HepG2 (cell line): ENCODE measurements around the gene NKAIN4. TPM values are rescaled to one million over a fixed set of nuclear protein-coding genes. Genes with fewer than 3 reads are reported as not detected.

Experiments
- ATAC-seq: fragments of 200-7000 bp; cut with Tn5 transposase; 3 replicates; pipeline ENCODE4 v1.9.1; 2020; ENCODE audit warnings: mild to moderate bottlenecking, moderate library complexity
- BruUV-seq: library from RNA; stranded (reverse); fragments of 400-500 nt; replicated peaks from 2 replicates; lab custom pipeline; 2021; lab: Mats Ljungman, UMichigan
- CTCF ChIA-PET: fragments of 300-600 bp; formaldehyde crosslinking; extraction: SDS; loops from one replicate; lab custom pipeline; 2021; ENCODE audit warnings: low total read pairs, inconsistent platforms, low intra/inter-chr PET ratio; lab: Yijun Ruan, JAX
- POLR2A ChIA-PET: fragments of 350-600 bp; sonication (Branson Sonifier 250); formaldehyde crosslinking; loops from one replicate; lab custom pipeline; 2020; ENCODE audit warnings: antibody characterized with exemption, inconsistent platforms; lab: Yijun Ruan, JAX
- DNase-seq: peaks from one replicate; pipeline ENCODE4 v3.0.0-alpha.2; 2015; ENCODE audit warnings: low spot score
- FAIRE-seq: peaks from 3 replicates; lab custom pipeline; 2011; peaks lifted over from hg19 to GRCh38; lab: Jason Lieb, UNC
- H2AFZ ChIP-seq: one replicate; pipeline ENCODE4 v1.6.1; 2011; ENCODE audit warnings: low read length, inconsistent platforms
- H3K27ac ChIP-seq: fragments of 300-600 bp; 3 replicates; pipeline ENCODE4 v1.8.0; 2011; ENCODE audit warnings: mixed run types, mild to moderate bottlenecking, mixed read lengths, low read length, inconsistent platforms; ENCODE audit not compliant: insufficient read depth; ENCODE audit errors: extremely low read length
- H3K27me3 ChIP-seq, 2 experiments: fragments of 200-600 bp in 1 of 2; 2 replicates in 1 of 2; 3 replicates in 1 of 2; pipeline versions ENCODE4 v1.6.0 to v1.8.0; 2011; ENCODE audit warnings: low read length in 2 of 2, mild to moderate bottlenecking in 2 of 2, moderate library complexity in 2 of 2, inconsistent platforms in 1 of 2; ENCODE audit not compliant: insufficient read depth in 2 of 2, control insufficient read depth in 1 of 2
- H3K36me3 ChIP-seq, 2 experiments: fragments of 200-600 bp in 1 of 2; replicated peaks in 1 of 2; 2 replicates in 1 of 2; 3 replicates in 1 of 2; pipeline versions ENCODE4 v1.5.1 to v1.8.0; 2011; ENCODE audit warnings: low read length in 2 of 2, inconsistent platforms in 1 of 2; ENCODE audit not compliant: insufficient read depth in 2 of 2, control insufficient read depth in 1 of 2
- H3K4me1 ChIP-seq: 2 replicates; pipeline ENCODE4 v1.5.1; 2012; ENCODE audit warnings: low read length, inconsistent platforms; ENCODE audit not compliant: insufficient read depth
- H3K4me2 ChIP-seq: 2 replicates; pipeline ENCODE4 v1.6.0; 2011; ENCODE audit warnings: low read depth, low read length, inconsistent platforms
- H3K4me3 ChIP-seq, 3 experiments: fragments of 200-600 bp in 1 of 3; sonication (generic), shearing (Covaris generic) in 1 of 3; replicated peaks in 1 of 3; 2 replicates each; pipeline ENCODE4 v1.5.1; 2011 to 2016; ENCODE audit warnings: low read length in 3 of 3, inconsistent platforms in 2 of 3, low read depth in 2 of 3, mild to moderate bottlenecking in 2 of 3, control low read depth in 1 of 3, mixed read lengths in 1 of 3; ENCODE audit not compliant: insufficient read depth in 1 of 3
- H3K79me2 ChIP-seq: one replicate; pipeline ENCODE4 v1.6.1; 2011; ENCODE audit warnings: low read length, inconsistent platforms; ENCODE audit not compliant: insufficient read depth
- H3K9ac ChIP-seq: 2 replicates; pipeline ENCODE4 v1.6.0; 2011; ENCODE audit warnings: mild to moderate bottlenecking, low read depth, low read length, inconsistent platforms; ENCODE audit not compliant: insufficient read depth
- H3K9me3 ChIP-seq: 2 replicates; pipeline ENCODE4 v1.5.1; 2012; ENCODE audit warnings: mild to moderate bottlenecking, low read length
- H4K20me1 ChIP-seq: 2 replicates; pipeline ENCODE4 v1.6.0; 2011; ENCODE audit warnings: inconsistent platforms, mild to moderate bottlenecking, low read length, moderate library complexity; ENCODE audit not compliant: insufficient read depth
- CHD2 ChIP-seq: IDR thresholded peaks from 2 replicates; pipeline ENCODE4 v1.6.1; 2011; ENCODE audit warnings: low read depth, low read length, improper control_type of control experiment
- DBP ChIP-seq: sonication (generic); formaldehyde crosslinking; IDR thresholded peaks from 2 replicates; pipeline ENCODE4 v1.4.0; 2020; ENCODE audit warnings: missing genetic modification reagents; ENCODE audit errors: not compliant biosample characterization
- GLMP ChIP-seq: sonication (generic); formaldehyde crosslinking; IDR thresholded peaks from 2 replicates; pipeline ENCODE4 v1.9.0; 2021; ENCODE audit warnings: missing genetic modification reagents, mild to moderate bottlenecking, borderline replicate concordance
- HOXA5 ChIP-seq: sonication (generic); formaldehyde crosslinking; IDR thresholded peaks from 2 replicates; pipeline ENCODE4 v1.4.0; 2020; ENCODE audit warnings: missing genetic modification reagents
- KMT2B ChIP-seq: IDR thresholded peaks from 2 replicates; pipeline ENCODE4 v1.6.1; 2016; ENCODE audit warnings: missing genetic modification reagents, missing compliant biosample characterization
- LCORL ChIP-seq, 2 experiments: fragments of 450-650 bp in 1 of 2; sonication (generic) in 1 of 2; formaldehyde crosslinking in 1 of 2; IDR thresholded peaks; 2 replicates each; pipeline versions ENCODE4 v1.5.0 to v1.6.1; 2017 to 2020; ENCODE audit warnings: antibody characterized with exemption in 1 of 2, missing genetic modification reagents in 1 of 2
- MAFK ChIP-seq, 2 experiments: IDR thresholded peaks in 1 of 2; conservative IDR thresholded peaks in 1 of 2; 2 replicates each; pipeline ENCODE4 v1.6.1; 2011; ENCODE audit warnings: improper control_type of control experiment in 2 of 2, low read length in 2 of 2
- NCOA5 ChIP-seq: sonication (generic); formaldehyde crosslinking; IDR thresholded peaks from 2 replicates; pipeline ENCODE4 v1.4.0; 2020; ENCODE audit warnings: missing genetic modification reagents
- SCMH1 ChIP-seq: sonication (generic); formaldehyde crosslinking; IDR thresholded peaks from 2 replicates; pipeline ENCODE4 v1.9.0; 2021; ENCODE audit warnings: missing genetic modification reagents, mild to moderate bottlenecking, borderline replicate concordance
- SMARCE1 ChIP-seq: fragments of 450-650 bp; IDR thresholded peaks from 2 replicates; pipeline ENCODE4 v1.6.1; 2017; ENCODE audit warnings: borderline replicate concordance
- SNRNP70 ChIP-seq: fragments of 200-400 bp; formaldehyde crosslinking; IDR thresholded peaks from 2 replicates; pipeline ENCODE4 v1.6.1; 2017; ENCODE audit warnings: mild to moderate bottlenecking, low read depth, low read length, moderate library complexity
- SP140L ChIP-seq: sonication (generic); formaldehyde crosslinking; IDR thresholded peaks from 2 replicates; pipeline ENCODE4 v1.4.0; 2020; ENCODE audit warnings: missing genetic modification reagents, borderline replicate concordance
- ZBTB1 ChIP-seq: sonication (generic); formaldehyde crosslinking; IDR thresholded peaks from 2 replicates; pipeline ENCODE4 v1.4.0; 2020; ENCODE audit warnings: missing genetic modification reagents, borderline replicate concordance
- ZFP36 ChIP-seq: fragments of 150-350 bp; IDR thresholded peaks from 2 replicates; pipeline ENCODE4 v1.6.1; 2018; ENCODE audit warnings: borderline replicate concordance, low read length, low read depth; ENCODE audit not compliant: partially characterized antibody
- ZFP36L2 ChIP-seq: sonication (generic); formaldehyde crosslinking; IDR thresholded peaks from 2 replicates; pipeline ENCODE4 v1.4.0; 2020; ENCODE audit warnings: missing genetic modification reagents
- ZFYVE20 ChIP-seq: sonication (generic); formaldehyde crosslinking; IDR thresholded peaks from 2 replicates; pipeline ENCODE4 v1.8.0; 2023; ENCODE audit warnings: low read depth, mild to moderate bottlenecking, moderate library complexity, missing genetic modification reagents, borderline replicate concordance
- ZNF232 ChIP-seq: sonication (generic); formaldehyde crosslinking; IDR thresholded peaks from 2 replicates; pipeline ENCODE4 v1.4.0; 2020; ENCODE audit warnings: missing genetic modification reagents, borderline replicate concordance
- ZNF3 ChIP-seq: IDR thresholded peaks from 2 replicates; pipeline ENCODE4 v1.7.0; 2017; ENCODE audit warnings: inconsistent platforms
- ZNF670 ChIP-seq: sonication (generic); formaldehyde crosslinking; IDR thresholded peaks from 2 replicates; pipeline ENCODE4 v1.8.0; 2022; ENCODE audit warnings: mild to moderate bottlenecking, missing genetic modification reagents, borderline replicate concordance
- WGBS: methylation state at CpG from one replicate; pipeline ENCODE4 v1.1.6; 2017; ENCODE audit warnings: low lambda C conversion rate; 5-methylcytosine and 5-hydroxymethylcytosine counted together
- in situ Hi-C: cut with HindIII; loops from 2 replicates; pipeline ENCODE4 v1.10.0; 2017; ENCODE audit warnings: low pct_unique_long_range_greater_than_20kb; ENCODE audit not compliant: extremely low pct_ligation_motif_present
- intact Hi-C: fragments of 100-400 bp; cut with micrococcal nuclease; formaldehyde crosslinking; loops from one replicate; pipeline ENCODE4 v1.10.0; 2022; ENCODE audit not compliant: unreplicated experiment
- polyA plus RNA-seq, 8 experiments: library from polyadenylated mRNA; depleted of rRNA in 3 of 8; stranded (reverse) in 7 of 8; unstranded in 1 of 8; fragments of >200 nt; fragmentation: Illumina TruSeq in 4 of 8; extraction: Trizol in 4 of 8; gene quantifications; 2 replicates each; pipeline versions ENCODE4 v1.2.1 to v1.2.3, GENCODE V29; 2011 to 2016; ENCODE audit warnings: low read depth in 4 of 8, missing spikeins in 1 of 8, mixed read lengths in 1 of 8; ENCODE audit not compliant: insufficient read depth in 1 of 8
- total RNA-seq, 5 experiments: library from RNA; depleted of rRNA; stranded (reverse); fragments of >200 nt; fragmentation: Illumina TruSeq; extraction: Trizol; gene quantifications; 2 replicates each; pipeline ENCODE4 v1.2.3, GENCODE V29; 2016; ENCODE audit warnings: low read depth in 1 of 5
- TF ChIP-seq, protein P1 (sequence below): sonication (generic); formaldehyde crosslinking; IDR thresholded peaks from 2 replicates; pipeline ENCODE4 v1.8.1; 2023; ENCODE audit warnings: mild to moderate bottlenecking, inconsistent platforms, moderate library complexity, missing genetic modification reagents, borderline replicate concordance

NKAIN4 gene
- total and polyA plus RNA-seq, 2 of the 13 experiments (the other 11 are each of a cell fraction or from before 2014, with no cell fraction given) = not detected

- no TSS peak for BruUV-seq
- Histone ChIP-seq H4K20me1 (peaks cover 10% of the 10 kb centered on the region; the same call in 1 of the 2 replicates), H3K36me3 (peaks cover 15 to 17% of the 10 kb centered on the region in 2 experiments), H2AFZ (no peak overlapping the region), H3K9me3 (no peaks in the 10 kb centered on the region), H3K4me1 (peaks cover 15% of the 10 kb centered on the region), H3K4me3 (peak overlapping the region in 1 of 3 experiments; percentile 13; a peak in 1 of 6 replicates), H3K9ac (no peak overlapping the region), H3K27me3 (peaks cover 12 to 37% of the 10 kb centered on the region in 2 experiments; a peak in 4 of 5 replicates), H3K79me2 (no peaks in the 10 kb centered on the region), H3K4me2 (peak overlapping the region; percentile 30), H3K27ac (no peak overlapping the region)
- ATAC-seq (peak; percentile 71), FAIRE-seq (peak; percentile 28), DNase-seq (peak; percentile 41)
- 67% methylated on average over 10 of the region's 26 CpGs for WGBS
- in situ Hi-C loops = no loop called here
- CTCF ChIA-PET = interaction anchor here (1.3 to 1.5 kb wide), 2 partner anchors 68 to 108 kb away, joined by 4 to 7 read pairs; no protein-coding TSS in a partner anchor
- intact Hi-C loops = loop anchor here (5.0 kb wide), 2 partner anchors 69 to 109 kb away; no protein-coding TSS in a partner anchor
- POLR2A ChIA-PET = no interaction called here
- TF ChIP-seq ZNF232 (CRISPR knock-in tag) (peak; percentile 53; the same call in 1 of the 2 replicates), ZNF670 (CRISPR knock-in tag) (no peak), ZBTB1 (CRISPR knock-in tag) (no peak), KMT2B (CRISPR knock-in tag) (no peak), GLMP (CRISPR knock-in tag) (no peak), ZFYVE20 (CRISPR knock-in tag) (no peak), ZNF3 (CRISPR knock-in tag) (no peak), SP140L (CRISPR knock-in tag) (no peak), DBP (CRISPR knock-in tag) (no peak), ZFP36L2 (CRISPR knock-in tag) (no peak), ZFP36 (no peak), LCORL (IDR thresholded peaks at IDR 0.05) (no peak), LCORL (CRISPR knock-in tag; IDR thresholded peaks at IDR 0.05) (0 out of 2 replicates have a peak, but pooled peaks have one; percentile 19), MAFK (conservative IDR thresholded peaks at IDR 0.05 in 1 of 2, IDR thresholded peaks at IDR 0.05 in 1 of 2; ENCODE audit: low read length in 2 of 2) (no peak), HOXA5 (no peak), CHD2 (no peak), SNRNP70 (no peak), NCOA5 (CRISPR knock-in tag) (no peak), SCMH1 (CRISPR knock-in tag) (no peak), SMARCE1 (no peak)
- TF ChIP-seq, protein P1, sequence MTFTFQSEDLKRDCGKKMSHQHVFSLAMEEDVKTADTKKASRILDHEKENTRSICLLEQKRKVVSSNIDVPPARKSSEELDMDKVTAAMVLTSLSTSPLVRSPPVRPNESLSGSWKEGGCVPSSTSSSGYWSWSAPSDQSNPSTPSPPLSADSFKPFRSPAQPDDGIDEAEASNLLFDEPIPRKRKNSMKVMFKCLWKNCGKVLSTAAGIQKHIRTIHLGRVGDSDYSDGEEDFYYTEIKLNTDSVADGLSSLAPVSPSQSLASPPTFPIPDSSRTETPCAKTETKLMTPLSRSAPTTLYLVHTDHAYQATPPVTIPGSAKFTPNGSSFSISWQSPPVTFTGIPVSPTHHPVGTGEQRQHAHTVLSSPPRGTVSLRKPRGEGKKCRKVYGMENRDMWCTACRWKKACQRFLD = no peak
Observed at GRCh38 chr20:63290677-63291472, 36.6 kb upstream of the NKAIN4 start.
